SU-DHL-6 (cell line): ENCODE results near the gene NELFB.

ENCODE experiments used
- EZH2phosphoT487 ChIP-seq: fragments of 200-600 bp; sonication (generic), shearing (Covaris generic); conservative IDR thresholded peaks from 2 replicates; pipeline ENCODE4 v1.6.1; 2018; ENCODE audit warnings: mild to moderate bottlenecking, antibody characterized with exemption, low read length, moderate library complexity, mixed read lengths
- TF ChIP-seq, protein P1 (sequence below): fragments of 200-600 bp; sonication (generic); IDR thresholded peaks from one replicate; pipeline ENCODE4 v1.5.1; 2017; ENCODE audit warnings: antibody characterized with exemption, mild to moderate bottlenecking, low read length, moderate library complexity; ENCODE audit not compliant: insufficient read depth, poor library complexity, severe bottlenecking

DNA sequence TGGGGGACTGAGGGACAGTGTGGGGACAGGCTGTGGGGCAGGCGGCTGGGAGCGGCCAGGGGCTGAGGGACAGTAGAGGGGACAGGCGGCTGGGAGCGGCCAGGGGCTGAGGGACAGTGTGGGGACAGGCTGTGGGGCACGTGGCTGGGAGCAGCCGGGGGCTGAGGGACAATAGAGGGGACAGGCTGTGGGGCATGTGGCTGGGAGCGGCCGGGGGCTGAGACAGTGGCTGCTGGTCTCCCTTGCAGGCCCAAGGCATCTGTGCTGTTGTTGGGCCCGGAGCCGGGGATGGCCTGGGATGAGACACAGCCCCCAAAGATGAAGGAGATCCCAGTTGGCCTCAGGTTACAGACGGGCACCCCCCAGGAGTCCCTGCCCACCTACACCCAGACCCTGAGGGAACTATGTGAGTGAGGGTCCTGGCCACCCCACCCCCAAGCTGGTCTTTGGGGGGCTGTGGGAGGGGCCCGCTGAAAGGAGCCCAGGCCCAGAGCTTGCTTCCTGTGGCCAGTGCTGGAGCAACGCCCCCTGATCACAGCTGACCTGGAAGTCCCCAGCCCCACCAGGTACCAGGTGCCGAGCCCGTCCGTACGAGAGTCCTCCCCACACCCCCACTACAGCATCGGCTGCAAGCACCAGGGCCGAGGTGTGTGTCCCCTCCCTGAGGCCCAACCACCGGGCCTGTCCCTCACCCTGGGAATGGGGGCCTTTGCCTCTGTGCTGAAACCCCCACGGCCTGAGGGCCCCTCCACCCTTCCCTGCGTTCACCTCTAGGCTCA is 3.4 kb upstream of the NELFB start:
- no peak for TF ChIP-seq EZH2phosphoT487
- TF ChIP-seq, protein P1, sequence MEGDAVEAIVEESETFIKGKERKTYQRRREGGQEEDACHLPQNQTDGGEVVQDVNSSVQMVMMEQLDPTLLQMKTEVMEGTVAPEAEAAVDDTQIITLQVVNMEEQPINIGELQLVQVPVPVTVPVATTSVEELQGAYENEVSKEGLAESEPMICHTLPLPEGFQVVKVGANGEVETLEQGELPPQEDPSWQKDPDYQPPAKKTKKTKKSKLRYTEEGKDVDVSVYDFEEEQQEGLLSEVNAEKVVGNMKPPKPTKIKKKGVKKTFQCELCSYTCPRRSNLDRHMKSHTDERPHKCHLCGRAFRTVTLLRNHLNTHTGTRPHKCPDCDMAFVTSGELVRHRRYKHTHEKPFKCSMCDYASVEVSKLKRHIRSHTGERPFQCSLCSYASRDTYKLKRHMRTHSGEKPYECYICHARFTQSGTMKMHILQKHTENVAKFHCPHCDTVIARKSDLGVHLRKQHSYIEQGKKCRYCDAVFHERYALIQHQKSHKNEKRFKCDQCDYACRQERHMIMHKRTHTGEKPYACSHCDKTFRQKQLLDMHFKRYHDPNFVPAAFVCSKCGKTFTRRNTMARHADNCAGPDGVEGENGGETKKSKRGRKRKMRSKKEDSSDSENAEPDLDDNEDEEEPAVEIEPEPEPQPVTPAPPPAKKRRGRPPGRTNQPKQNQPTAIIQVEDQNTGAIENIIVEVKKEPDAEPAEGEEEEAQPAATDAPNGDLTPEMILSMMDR = no peak
